Muscle of leg (tissue), 11 donors: ENCODE data around the gene NECAB2. TPM values are rescaled to one million over a fixed set of nuclear protein-coding genes. Genes with fewer than 3 reads are reported as not detected.

Experiments
- DNase-seq: peaks from one replicate; pipeline ENCODE4 v3.0.0; 2013
- H3K27ac ChIP-seq: one replicate; pipeline ENCODE4 v1.5.1; 2013; ENCODE audit warnings: mild to moderate bottlenecking, low read length, control low read depth
- H3K27me3 ChIP-seq: one replicate; pipeline ENCODE4 v1.6.1; 2013; ENCODE audit warnings: low read length; ENCODE audit not compliant: control insufficient read depth, insufficient read depth
- H3K36me3 ChIP-seq: one replicate; pipeline ENCODE4 v1.6.1; 2013; ENCODE audit warnings: low read length; ENCODE audit not compliant: control insufficient read depth, insufficient read depth
- H3K4me1 ChIP-seq: one replicate; pipeline ENCODE4 v1.6.1; 2013; ENCODE audit warnings: low read length; ENCODE audit not compliant: control insufficient read depth, insufficient read depth
- H3K4me3 ChIP-seq: one replicate; pipeline ENCODE4 v1.5.1; 2013; ENCODE audit warnings: low read length, control low read depth
- H3K9me3 ChIP-seq: replicated peaks from 2 replicates; pipeline ENCODE4 v1.6.1; 2013; ENCODE audit warnings: low read depth, low read length; ENCODE audit not compliant: control insufficient read depth
- WGBS: methylation state at CpG from one replicate; pipeline ENCODE4 v1.1.5; 2013; ENCODE audit warnings: missing lambda C conversion rate; ENCODE audit not compliant: insufficient coverage; 5-methylcytosine and 5-hydroxymethylcytosine counted together
- polyA plus RNA-seq, 8 donors: library from polyadenylated mRNA; unstranded; fragments of 120-200 nt; gene quantifications; one replicate each; pipeline versions ENCODE4 v1.2.1 to v1.2.3, GENCODE V29; 2013; ENCODE audit warnings: inconsistent platforms in 1 of 8, low replicate concordance in 1 of 8; ENCODE audit not compliant: insufficient read length in 8 of 8, insufficient read depth in 1 of 8
- total RNA-seq: library from RNA; stranded (reverse); fragments of 120-200 nt; gene quantifications from one replicate; pipeline ENCODE4 v1.2.4, GENCODE V29; 2013

Gene NECAB2
- total and polyA plus RNA-seq, 9 donors, result 0.22 to 1.5 (median 0.84) TPM

DNA sequence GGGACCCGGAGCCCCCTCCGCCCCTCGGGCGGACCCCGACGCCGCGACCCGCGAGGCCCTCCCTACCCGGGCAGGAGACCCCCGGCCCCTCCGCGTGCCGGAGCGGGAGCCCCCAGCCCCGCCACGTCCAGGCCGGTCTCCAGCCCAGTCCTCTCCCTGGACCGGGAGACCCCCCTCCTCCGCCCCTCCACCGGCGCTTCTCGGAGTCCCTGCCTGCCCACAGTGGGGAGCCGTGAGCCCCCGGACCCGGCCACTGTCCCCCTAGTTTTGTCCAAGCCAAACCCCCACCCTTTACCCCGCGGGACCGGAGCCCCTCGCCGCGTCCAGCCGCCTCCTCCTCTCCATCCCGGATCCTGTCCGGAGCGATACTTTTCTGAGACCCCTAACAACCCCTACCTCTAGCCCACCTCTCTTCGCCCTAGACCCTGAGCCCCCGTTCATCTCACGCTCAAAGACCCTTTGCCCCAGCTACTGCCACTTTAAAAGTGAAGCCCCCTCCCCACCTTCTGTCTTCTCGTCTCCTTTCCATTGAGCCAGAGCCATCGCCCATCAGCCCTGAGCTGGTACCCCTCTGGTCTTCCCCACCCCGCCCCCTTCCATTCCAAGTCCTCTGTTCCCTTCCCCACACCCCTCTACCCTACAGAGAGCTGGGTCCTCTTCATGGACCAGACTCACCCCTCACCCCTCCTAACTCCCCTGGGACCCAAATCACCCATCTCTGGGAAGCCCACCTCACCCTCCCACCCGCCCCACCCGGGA, 1.0 kb downstream of the NECAB2 start:
- 2% methylated on average over 43 of the region's 45 CpGs for WGBS
- H3K4me1 ChIP-seq, result no peaks in the 10 kb centered on the region
- no peaks in the 10 kb centered on the region for H3K36me3 ChIP-seq
- H3K4me3 ChIP-seq, result no peak overlapping the region
- H3K9me3 ChIP-seq, result no peaks in the 10 kb centered on the region
- no peak overlapping the region for H3K27ac ChIP-seq
- DNase-seq, result no peak
- H3K27me3 ChIP-seq, result peaks cover 31% of the 10 kb centered on the region

DNA sequence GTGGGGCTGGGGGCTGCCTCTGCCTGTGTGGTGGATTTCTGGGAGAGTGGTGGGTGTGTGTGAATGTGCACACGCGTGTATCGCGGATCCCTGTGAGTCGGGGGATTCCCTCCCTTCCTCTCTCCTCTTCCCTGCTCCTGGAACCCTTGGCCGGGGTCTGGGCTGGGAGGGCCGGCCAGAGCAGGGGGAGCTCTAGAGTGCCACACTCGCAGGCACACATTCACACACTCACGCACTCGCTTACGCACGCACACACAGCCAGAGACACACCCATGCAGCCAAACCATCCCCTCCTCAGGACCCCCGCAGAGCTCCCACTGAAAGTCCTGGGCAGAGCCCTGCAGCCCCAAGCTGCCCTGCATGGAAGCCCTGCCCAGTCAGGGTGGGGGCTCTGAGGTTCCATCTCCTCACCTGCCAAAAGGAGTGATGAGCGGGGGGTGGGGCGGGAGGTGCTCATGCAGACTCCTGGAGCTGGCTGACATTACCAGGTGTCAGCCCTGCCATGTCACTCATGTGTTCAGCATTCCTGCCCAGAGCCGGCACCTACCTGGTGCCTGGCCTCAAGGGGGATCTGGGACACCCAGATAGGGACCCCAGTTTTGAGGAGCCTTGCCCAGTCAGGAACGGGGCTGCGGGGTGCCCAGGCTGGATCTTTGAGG, 1.9 kb downstream of the NECAB2 start:
- Histone ChIP-seq H3K9me3 (no peaks in the 10 kb centered on the region), H3K36me3 (no peaks in the 10 kb centered on the region), H3K4me1 (no peaks in the 10 kb centered on the region), H3K27me3 (peaks cover 31% of the 10 kb centered on the region), H3K27ac (no peak overlapping the region), H3K4me3 (no peak overlapping the region)
- WGBS, result 33% methylated on average over 8 of the region's 18 CpGs
- no peak for DNase-seq

DNA sequence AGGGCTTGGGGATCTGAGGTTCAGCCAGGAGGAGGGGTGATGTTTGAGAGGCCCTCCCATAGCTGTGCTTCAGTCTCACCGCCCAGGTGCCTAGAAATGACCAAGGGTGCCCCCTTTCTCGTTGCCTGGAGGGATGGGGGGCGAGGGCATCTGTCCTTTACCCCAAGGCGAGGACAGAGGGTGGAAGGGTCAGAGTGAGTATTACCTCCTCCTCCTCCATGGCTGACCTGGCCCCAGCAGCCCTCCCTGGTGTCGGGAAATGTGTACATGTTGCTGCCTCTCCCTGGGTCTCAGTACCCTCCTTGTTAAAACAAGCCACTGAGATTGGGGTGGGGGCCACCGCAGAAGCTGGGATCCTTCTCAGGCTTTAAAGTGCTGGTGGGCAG, 2.4 kb downstream of the NECAB2 start:
- Histone ChIP-seq H3K4me3 (no peak overlapping the region), H3K36me3 (no peaks in the 10 kb centered on the region), H3K9me3 (no peaks in the 10 kb centered on the region), H3K4me1 (no peaks in the 10 kb centered on the region), H3K27me3 (peaks cover 31% of the 10 kb centered on the region), H3K27ac (no peak overlapping the region)
- no peak for DNase-seq
- WGBS, result 86% methylated on average over 1 of the region's 6 CpGs

DNA sequence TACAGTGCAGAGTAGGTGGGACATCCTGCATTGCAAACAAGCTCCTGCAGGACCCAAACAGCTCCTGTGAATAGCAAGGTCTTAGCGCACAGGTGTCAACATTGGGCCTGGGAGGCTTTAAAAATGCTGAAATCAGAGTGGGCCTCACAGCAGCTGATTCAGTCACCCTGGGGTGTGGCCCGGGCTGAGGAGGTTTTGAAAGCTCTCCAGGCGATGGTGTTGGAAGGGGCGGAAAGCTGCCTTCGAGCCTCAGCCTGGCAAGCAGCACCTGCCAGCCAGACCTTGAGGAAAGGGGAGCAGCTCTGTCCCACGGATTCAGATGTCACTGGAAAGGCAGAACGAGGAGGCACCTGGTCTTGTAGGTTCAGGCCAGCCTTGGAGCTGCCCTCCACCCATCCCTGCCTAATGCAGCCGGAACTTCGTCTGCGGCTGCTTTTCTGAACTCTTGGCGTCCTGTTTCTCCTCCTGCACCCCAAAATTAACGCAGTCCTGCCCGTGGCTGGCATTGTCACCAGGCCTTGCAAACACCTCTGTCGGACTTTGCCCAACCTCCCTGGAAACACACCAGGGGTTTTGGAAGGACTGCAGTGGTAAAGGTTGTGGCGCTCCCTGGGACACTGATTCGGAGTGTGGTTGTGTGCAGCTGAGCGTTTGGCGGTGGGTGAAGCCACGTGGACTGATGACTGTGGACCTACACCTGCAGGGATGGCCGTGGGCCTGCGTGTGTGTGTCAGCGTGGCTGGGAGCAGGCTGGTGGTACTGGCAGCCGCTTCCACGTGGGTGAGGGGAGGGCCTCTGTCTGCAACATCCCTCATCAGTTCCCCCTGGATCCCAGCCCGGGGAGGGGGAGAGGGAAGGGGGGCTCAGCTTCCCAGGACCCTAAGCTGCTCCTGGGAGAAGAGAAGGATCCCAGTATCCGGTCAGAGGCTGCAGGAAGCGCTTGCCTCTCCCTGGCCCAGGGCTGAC, 3.4 kb downstream of the NECAB2 start:
- Histone ChIP-seq H3K4me1 (no peaks in the 10 kb centered on the region), H3K27ac (no peak overlapping the region), H3K36me3 (no peaks in the 10 kb centered on the region), H3K9me3 (no peaks in the 10 kb centered on the region), H3K27me3 (peaks cover 31% of the 10 kb centered on the region), H3K4me3 (no peak overlapping the region)
- 56% methylated on average over 18 of the region's 27 CpGs for WGBS
- DNase-seq, result no peak

DNA sequence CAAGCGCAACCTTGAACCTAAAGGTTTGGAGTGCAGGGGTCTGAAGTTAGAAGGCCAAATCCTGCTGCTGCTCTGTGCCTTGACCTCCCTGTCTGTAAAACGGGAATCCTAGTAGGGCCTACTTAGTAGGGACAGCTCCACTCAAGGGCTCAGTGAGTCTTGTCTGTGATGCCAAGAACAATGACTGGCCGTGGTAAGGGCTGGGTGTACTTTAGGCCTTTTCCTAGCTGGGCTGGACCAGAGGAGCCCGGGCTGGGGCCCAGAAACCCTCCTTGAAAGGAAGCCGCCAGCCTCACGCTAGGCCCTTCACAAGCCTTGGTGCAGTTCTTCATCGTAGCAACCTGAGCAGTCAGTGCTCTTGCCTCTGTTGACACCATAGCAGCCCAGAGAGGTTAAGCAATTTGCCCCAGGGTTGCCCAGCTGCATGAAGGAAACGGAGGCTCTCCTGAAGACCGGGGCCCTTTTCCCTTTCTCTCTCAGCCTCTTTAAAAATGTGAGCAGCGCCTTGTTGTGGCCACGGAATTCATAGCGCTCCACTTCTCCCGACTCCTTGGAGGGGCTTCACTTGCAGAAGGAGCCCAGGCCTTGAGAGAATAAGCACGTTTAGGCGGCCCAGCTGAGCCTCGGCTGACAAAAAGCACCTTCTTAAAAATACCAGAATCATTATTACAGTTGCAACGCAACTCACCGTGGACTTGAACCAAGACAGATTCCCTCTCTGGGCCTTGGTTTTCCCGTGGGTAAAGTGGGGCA, 4.4 kb downstream of the NECAB2 start:
- H3K27ac ChIP-seq, result no peak overlapping the region
- no peaks in the 10 kb centered on the region for H3K4me1 ChIP-seq
- no peak overlapping the region for H3K4me3 ChIP-seq
- peaks cover 31% of the 10 kb centered on the region for H3K27me3 ChIP-seq
- DNase-seq, result no peak
- WGBS, result 81% methylated on average over 13 of the region's 19 CpGs
- H3K9me3 ChIP-seq, result no peaks in the 10 kb centered on the region
- no peaks in the 10 kb centered on the region for H3K36me3 ChIP-seq

DNA sequence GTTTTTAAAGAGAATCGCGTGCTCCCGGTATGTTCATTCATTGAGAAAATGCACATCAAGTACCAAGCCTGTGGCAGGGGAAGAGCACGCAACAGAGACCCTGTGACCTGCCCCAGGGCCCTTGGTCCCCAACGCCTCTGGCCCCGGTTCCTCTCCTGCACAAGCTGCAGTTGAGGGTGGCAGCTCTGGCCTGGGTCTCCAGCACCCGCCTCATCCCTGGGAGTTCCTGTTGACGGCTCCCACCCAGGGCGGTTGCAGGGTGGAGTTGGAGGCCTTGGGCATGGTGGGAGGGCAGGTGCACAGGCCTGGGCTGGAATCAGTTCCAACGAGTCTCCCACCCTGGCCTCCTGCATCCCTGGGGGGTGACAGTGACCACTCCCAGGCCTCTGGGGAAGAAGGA, 5.0 kb downstream of the NECAB2 start:
- Histone ChIP-seq H3K36me3 (no peaks in the 10 kb centered on the region), H3K9me3 (peaks cover 1% of the 10 kb centered on the region), H3K27me3 (peaks cover 28% of the 10 kb centered on the region), H3K4me1 (no peaks in the 10 kb centered on the region), H3K27ac (no peak overlapping the region), H3K4me3 (no peak overlapping the region)
- DNase-seq, result no peak
- WGBS, result 83% methylated on average over 10 of the region's 10 CpGs

DNA sequence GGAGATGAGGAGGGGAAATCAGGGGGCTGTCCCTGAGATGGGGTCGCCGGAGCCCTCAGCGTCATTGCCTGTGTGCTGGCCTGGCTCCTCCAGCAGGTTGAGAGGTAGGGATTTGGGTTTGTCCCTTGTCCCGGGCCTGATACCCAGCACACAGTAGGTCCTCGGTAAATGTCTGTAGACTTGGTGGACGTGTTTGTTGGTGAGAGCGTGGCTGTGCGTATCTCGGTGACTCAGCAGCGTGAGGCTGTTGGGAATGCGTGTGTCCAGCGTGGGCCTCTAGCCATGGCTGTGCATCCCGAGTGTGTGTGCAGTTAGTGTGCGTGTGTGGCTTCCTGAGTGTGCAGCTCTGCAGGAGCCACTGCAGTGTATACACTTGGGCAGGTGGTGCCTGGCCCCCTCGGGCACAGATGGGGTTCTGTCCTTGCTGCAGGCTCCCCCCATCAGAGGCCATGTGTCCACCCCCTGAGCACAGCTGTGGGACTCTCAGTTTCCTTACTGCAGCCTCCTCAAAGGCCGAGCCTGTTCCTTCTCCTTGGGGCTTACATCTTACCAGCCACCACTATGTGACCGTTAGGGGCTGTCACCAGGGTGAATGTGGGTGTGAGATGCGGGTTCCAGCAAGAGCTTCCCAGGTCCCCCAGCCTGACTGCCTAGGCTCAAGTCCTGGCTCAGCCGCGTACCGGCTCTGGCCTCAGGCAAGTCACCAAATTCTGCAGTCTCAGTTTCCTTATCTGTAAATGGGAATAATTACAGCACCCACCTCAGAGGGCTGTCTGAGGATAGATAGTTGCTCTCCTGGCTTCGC, 5.7 kb downstream of the NECAB2 start:
- DNase-seq, result no peak
- H3K9me3 ChIP-seq, result peaks cover 8% of the 10 kb centered on the region
- H3K4me3 ChIP-seq, result no peak overlapping the region
- no peak overlapping the region for H3K27ac ChIP-seq
- H3K36me3 ChIP-seq, result no peaks in the 10 kb centered on the region
- H3K4me1 ChIP-seq, result no peaks in the 10 kb centered on the region
- H3K27me3 ChIP-seq, result peaks cover 28% of the 10 kb centered on the region
- WGBS, result 73% methylated on average over 19 of the region's 22 CpGs

DNA sequence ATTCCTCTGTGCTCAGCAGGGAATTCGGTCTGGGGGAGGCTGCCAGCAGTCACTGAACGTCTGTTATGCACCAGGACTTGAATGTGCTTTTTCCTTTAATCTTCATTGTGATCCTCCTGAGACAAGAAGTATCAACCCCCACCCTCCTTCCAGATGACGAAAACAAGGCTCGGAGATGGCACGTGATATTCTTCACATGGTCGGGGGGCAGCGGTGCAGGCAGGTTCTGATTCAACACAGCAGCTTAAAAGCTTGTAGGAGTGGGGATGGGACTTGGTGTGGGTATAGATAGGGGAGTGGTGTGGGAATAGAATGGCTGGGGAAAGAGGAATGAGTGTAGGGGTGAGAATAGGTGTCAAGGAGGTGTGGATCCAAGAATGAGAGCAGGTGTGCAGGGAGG, 6.4 kb downstream of the NECAB2 start:
- Histone ChIP-seq H3K9me3 (peaks cover 12% of the 10 kb centered on the region), H3K36me3 (no peaks in the 10 kb centered on the region), H3K4me1 (no peaks in the 10 kb centered on the region), H3K4me3 (no peak overlapping the region), H3K27me3 (peaks cover 21% of the 10 kb centered on the region), H3K27ac (no peak overlapping the region)
- WGBS, result 27% methylated on average over 4 of the region's 7 CpGs
- no peak for DNase-seq

DNA sequence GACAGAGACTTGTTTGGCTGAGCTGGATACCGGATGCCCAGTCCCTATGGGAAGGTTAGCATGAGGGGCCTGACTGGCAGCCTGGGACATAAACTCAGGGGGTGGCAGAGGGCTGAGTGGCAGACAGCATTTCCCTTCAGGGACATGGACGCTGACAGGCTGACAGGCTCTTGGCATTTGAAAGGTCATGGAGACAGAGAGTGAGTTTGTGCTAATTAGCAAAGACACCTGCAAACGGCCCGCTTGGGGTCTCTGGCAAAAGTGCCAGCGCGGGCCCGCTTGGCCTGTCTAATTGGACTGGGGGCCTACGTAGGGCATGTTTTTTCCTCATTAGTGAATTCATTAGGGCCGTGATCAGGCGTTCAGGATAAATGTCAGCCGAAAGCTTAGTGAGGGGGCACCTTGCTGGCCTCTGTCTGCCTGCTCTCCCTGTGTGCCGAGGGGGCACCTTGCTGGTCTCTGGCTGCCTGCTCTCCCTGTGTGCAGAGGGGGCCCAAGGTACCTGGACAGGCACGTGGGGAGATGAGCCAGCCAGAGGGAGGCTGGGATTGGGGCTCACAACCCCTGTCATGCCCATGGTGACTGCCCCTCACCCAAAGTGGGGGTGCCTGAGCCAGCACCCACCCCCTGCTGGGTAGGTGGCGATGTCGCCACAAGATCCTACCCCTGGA, 7.7 kb downstream of the NECAB2 start:
- no peak for DNase-seq
- WGBS, result 73% methylated on average over 14 of the region's 15 CpGs
- H3K4me3 ChIP-seq, result no peak overlapping the region

More for the DNA sequence above, 7.7 kb downstream of the NECAB2 start:
- no peak overlapping the region for H3K27ac ChIP-seq
- peaks cover 12% of the 10 kb centered on the region for H3K9me3 ChIP-seq
- no peaks in the 10 kb centered on the region for H3K4me1 ChIP-seq
- no peaks in the 10 kb centered on the region for H3K36me3 ChIP-seq
- peaks cover 10% of the 10 kb centered on the region for H3K27me3 ChIP-seq
